Endothelial cell of umbilical vein (primary cell): ENCODE data around the gene CGNL1. TPM values are rescaled to one million over a fixed set of nuclear protein-coding genes. Genes with fewer than 3 reads are reported as not detected.

ENCODE experiments used
- BruUV-seq: library from RNA; stranded (reverse); fragments of 400-500 nt; replicated peaks from 2 replicates; lab custom pipeline; 2021; lab: Mats Ljungman, UMichigan
- CTCF ChIA-PET: fragments of 300-600, 350-600 bp; sonication (Branson Sonifier 250); formaldehyde crosslinking; loops from one replicate; lab custom pipeline; 2021; ENCODE audit warnings: antibody characterized with exemption, inconsistent platforms; lab: Charles Lee
- POLR2A ChIA-PET: fragments of 300-600, 350-600 bp; sonication (Branson Sonifier 250); formaldehyde crosslinking; loops from one replicate; lab custom pipeline; 2021; ENCODE audit warnings: antibody characterized with exemption, inconsistent platforms; lab: Charles Lee
- DNase-seq: peaks from one replicate; pipeline ENCODE4 v3.0.0-alpha.2; 2011; ENCODE audit warnings: low read depth, low spot score
- FAIRE-seq: peaks from 2 replicates; lab custom pipeline; 2011; peaks lifted over from hg19 to GRCh38; lab: Jason Lieb, UNC
- H2AFZ ChIP-seq: 2 replicates; pipeline ENCODE4 v1.6.0; 2012; ENCODE audit warnings: low read depth, low read length, control low read depth, inconsistent platforms
- H3K27ac ChIP-seq: 2 replicates; pipeline ENCODE4 v1.5.1; 2011; ENCODE audit warnings: low read depth, mild to moderate bottlenecking, control low read depth, low read length, moderate library complexity; ENCODE audit not compliant: insufficient read depth
- H3K27me3 ChIP-seq, 2 experiments: 2 replicates each; pipeline versions ENCODE4 v1.6.0 to v1.6.1; 2011; ENCODE audit warnings: low read length in 2 of 2, mixed read lengths in 1 of 2; ENCODE audit not compliant: control insufficient read depth in 2 of 2, insufficient read depth in 2 of 2
- H3K36me3 ChIP-seq, 2 experiments: 2 replicates in 1 of 2; 3 replicates in 1 of 2; pipeline ENCODE4 v1.5.1; 2011; ENCODE audit warnings: low read length in 2 of 2, mild to moderate bottlenecking in 1 of 2, moderate library complexity in 1 of 2; ENCODE audit not compliant: control insufficient read depth in 2 of 2, insufficient read depth in 2 of 2; ENCODE audit errors: extremely low read depth in 1 of 2
- H3K4me1 ChIP-seq: 3 replicates; pipeline ENCODE4 v1.5.1; 2011; ENCODE audit warnings: mild to moderate bottlenecking, low read length; ENCODE audit not compliant: control insufficient read depth, insufficient read depth; ENCODE audit errors: extremely low read depth
- H3K4me2 ChIP-seq: 2 replicates; pipeline ENCODE4 v1.6.1; 2011; ENCODE audit warnings: low read length, control low read depth, mixed read lengths; ENCODE audit not compliant: insufficient read depth
- H3K4me3 ChIP-seq, 3 experiments: fragments of 200-600 bp in 1 of 3; sonication (generic), shearing (Covaris generic) in 1 of 3; replicated peaks in 1 of 3; 2 replicates each; pipeline ENCODE4 v1.5.1; 2011 to 2016; ENCODE audit warnings: control low read depth in 3 of 3, low read length in 3 of 3, mild to moderate bottlenecking in 2 of 3, inconsistent platforms in 1 of 3, low read depth in 1 of 3, moderate library complexity in 1 of 3; ENCODE audit not compliant: insufficient read depth in 1 of 3
- H3K79me2 ChIP-seq: 2 replicates; pipeline ENCODE4 v1.6.0; 2012; ENCODE audit warnings: low read length, inconsistent platforms; ENCODE audit not compliant: control insufficient read depth, insufficient read depth
- H3K9ac ChIP-seq: replicated peaks from 2 replicates; pipeline ENCODE3; 2011; ENCODE audit warnings: low read length, control low read depth; ENCODE audit not compliant: insufficient read depth; ENCODE audit errors: extremely low read depth
- H3K9me1 ChIP-seq: replicated peaks from 3 replicates; pipeline ENCODE4 v1.6.0; 2011; ENCODE audit warnings: mild to moderate bottlenecking, low read length; ENCODE audit not compliant: control insufficient read depth, insufficient read depth; ENCODE audit errors: extremely low read depth
- H3K9me3 ChIP-seq: replicated peaks from 2 replicates; pipeline ENCODE4 v1.5.1; 2012; ENCODE audit warnings: low read length, inconsistent platforms; ENCODE audit not compliant: control insufficient read depth, insufficient read depth
- H4K20me1 ChIP-seq: replicated peaks from 2 replicates; pipeline ENCODE3; 2011; ENCODE audit warnings: mild to moderate bottlenecking, low read length; ENCODE audit not compliant: control insufficient read depth, insufficient read depth; ENCODE audit errors: extremely low read depth
- EZH2 ChIP-seq: IDR thresholded peaks from 2 replicates; pipeline ENCODE4 v1.6.1; 2012; ENCODE audit warnings: borderline replicate concordance, low read depth, mild to moderate bottlenecking, moderate library complexity, low read length, inconsistent platforms; ENCODE audit not compliant: severe bottlenecking
- FOS ChIP-seq: IDR thresholded peaks from 2 replicates; pipeline ENCODE4 v1.6.1; 2011; ENCODE audit warnings: mild to moderate bottlenecking, low read length, moderate library complexity, borderline replicate concordance; ENCODE audit not compliant: insufficient read depth
- GATA2 ChIP-seq: IDR thresholded peaks from 2 replicates; pipeline ENCODE4 v1.7.0; 2011; ENCODE audit warnings: low read depth, mild to moderate bottlenecking, moderate library complexity, mixed read lengths, low read length; ENCODE audit not compliant: insufficient read length, insufficient read depth
- JUN ChIP-seq: IDR thresholded peaks from 2 replicates; pipeline ENCODE4 v1.6.1; 2011; ENCODE audit warnings: borderline replicate concordance, low read depth; ENCODE audit not compliant: insufficient read length, insufficient read depth
- MYC ChIP-seq: IDR thresholded peaks from one replicate; pipeline ENCODE4 v1.6.1; 2011; ENCODE audit warnings: mild to moderate bottlenecking, low read depth, low read length
- POLR2A ChIP-seq: IDR thresholded peaks from 2 replicates; pipeline ENCODE4 v1.6.1; 2012; ENCODE audit warnings: low read depth, mild to moderate bottlenecking, control low read depth, low read length
- POLR2AphosphoS5 ChIP-seq: IDR thresholded peaks from 2 replicates; pipeline ENCODE4 v1.6.1; 2012; ENCODE audit warnings: low read depth, mild to moderate bottlenecking, control low read depth, low read length, moderate library complexity; ENCODE audit not compliant: insufficient read depth
- dilution Hi-C: fragments of 300-500 bp; cut with MboI; formaldehyde crosslinking; loops from one replicate; pipeline ENCODE4 v1.15.0; 2019; ENCODE audit warnings: low sequenced_read_pairs; ENCODE audit not compliant: extremely low pct_ligation_motif_present
- intact Hi-C: fragments of 100-400 bp; cut with micrococcal nuclease; formaldehyde crosslinking; loops from one replicate; pipeline ENCODE4 v1.10.0; 2022
- polyA plus RNA-seq, 4 experiments: library from polyadenylated mRNA; depleted of rRNA in 3 of 4; stranded (reverse) in 3 of 4; unstranded in 1 of 4; fragments of >200 nt; gene quantifications; 2 replicates each; pipeline versions ENCODE4 v1.2.1 to v1.2.3, GENCODE V29; 2011 to 2012; ENCODE audit warnings: missing spikeins in 1 of 4
- total RNA-seq: library from RNA; stranded (reverse); gene quantifications from 2 replicates; pipeline ENCODE4 v1.2.3, GENCODE V29; 2021
- TF ChIP-seq, protein P1 (sequence below), 2 donors: IDR thresholded peaks; 1 replicate in 1 of 2; 2 replicates in 1 of 2; pipeline ENCODE4 v1.5.1; 2011; ENCODE audit warnings: low read length in 2 of 2, mild to moderate bottlenecking in 2 of 2, moderate library complexity in 2 of 2, control low read depth in 1 of 2, inconsistent platforms in 1 of 2, low read depth in 1 of 2; ENCODE audit not compliant: insufficient read depth in 1 of 2; ENCODE audit errors: extremely low read depth in 1 of 2
- TF ChIP-seq, protein P2 (sequence below): IDR thresholded peaks from 2 replicates; pipeline ENCODE4 v1.6.1; 2011; ENCODE audit not compliant: insufficient read depth, insufficient read length

Gene CGNL1
- total and polyA plus RNA-seq, 2 donors (not counting 3 experiments of a cell fraction or from before 2014, with no cell fraction given) = 6.9 to 27.1 TPM

DNA sequence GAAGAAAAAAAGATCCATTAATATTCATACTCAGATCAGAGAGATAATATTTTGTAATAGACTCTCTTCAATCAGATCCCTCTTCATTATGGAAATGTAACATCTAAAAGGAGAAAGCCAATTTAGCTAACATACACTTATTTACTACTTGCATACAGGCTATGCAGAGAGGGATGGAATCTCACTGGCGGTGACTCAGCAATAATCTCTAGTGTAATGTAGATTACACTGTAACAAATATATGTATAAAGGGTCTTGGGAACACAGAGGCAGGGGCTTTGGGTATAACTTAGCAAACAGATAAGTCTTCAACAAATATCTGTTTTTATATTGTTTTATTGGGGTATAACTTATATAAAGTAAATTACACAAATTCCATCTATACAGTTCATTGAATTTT, 69.6 kb downstream of the CGNL1 start:
- intact Hi-C loops (loop anchor here (5.0 kb wide), 1 partner anchor 41 kb away; no protein-coding TSS in a partner anchor), dilution Hi-C loops (no loop called here)
- H4K20me1 ChIP-seq = no peaks in the 10 kb centered on the region
- H2AFZ ChIP-seq = peak overlapping the region; percentile 20
- no peak for DNase-seq
- no peaks in the 10 kb centered on the region for H3K9me3 ChIP-seq
- no peaks in the 10 kb centered on the region for H3K79me2 ChIP-seq
- peaks cover 16% of the 10 kb centered on the region for H3K4me1 ChIP-seq
- no peaks in the 10 kb centered on the region for H3K9me1 ChIP-seq
- no peak overlapping the region for H3K4me2 ChIP-seq
- H3K4me3 ChIP-seq = no peak overlapping the region
- CTCF ChIA-PET = interaction anchor here (0.7 to 1.6 kb wide), 7 partner anchors 8 to 96 kb away, joined by 3 to 5 read pairs (median 4); no protein-coding TSS in a partner anchor
- no peak overlapping the region for H3K27ac ChIP-seq
- BruUV-seq = no TSS peak
- no peaks in the 10 kb centered on the region for H3K27me3 ChIP-seq
- FAIRE-seq = no peak
- no peak overlapping the region for H3K9ac ChIP-seq
- peaks cover 0 to 7% of the 10 kb centered on the region in 2 experiments for H3K36me3 ChIP-seq
- POLR2A ChIA-PET = no interaction called here
- TF ChIP-seq EZH2 (no peak), POLR2A (no peak), FOS (no peak), POLR2AphosphoS5 (no peak), GATA2 (no peak), MYC (no peak), JUN (no peak)
- TF ChIP-seq, protein P1, sequence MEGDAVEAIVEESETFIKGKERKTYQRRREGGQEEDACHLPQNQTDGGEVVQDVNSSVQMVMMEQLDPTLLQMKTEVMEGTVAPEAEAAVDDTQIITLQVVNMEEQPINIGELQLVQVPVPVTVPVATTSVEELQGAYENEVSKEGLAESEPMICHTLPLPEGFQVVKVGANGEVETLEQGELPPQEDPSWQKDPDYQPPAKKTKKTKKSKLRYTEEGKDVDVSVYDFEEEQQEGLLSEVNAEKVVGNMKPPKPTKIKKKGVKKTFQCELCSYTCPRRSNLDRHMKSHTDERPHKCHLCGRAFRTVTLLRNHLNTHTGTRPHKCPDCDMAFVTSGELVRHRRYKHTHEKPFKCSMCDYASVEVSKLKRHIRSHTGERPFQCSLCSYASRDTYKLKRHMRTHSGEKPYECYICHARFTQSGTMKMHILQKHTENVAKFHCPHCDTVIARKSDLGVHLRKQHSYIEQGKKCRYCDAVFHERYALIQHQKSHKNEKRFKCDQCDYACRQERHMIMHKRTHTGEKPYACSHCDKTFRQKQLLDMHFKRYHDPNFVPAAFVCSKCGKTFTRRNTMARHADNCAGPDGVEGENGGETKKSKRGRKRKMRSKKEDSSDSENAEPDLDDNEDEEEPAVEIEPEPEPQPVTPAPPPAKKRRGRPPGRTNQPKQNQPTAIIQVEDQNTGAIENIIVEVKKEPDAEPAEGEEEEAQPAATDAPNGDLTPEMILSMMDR (IDR thresholded peaks at IDR 0.05; ENCODE audit: extremely low read depth in 1 of 2, insufficient read depth in 1 of 2, low read depth in 1 of 2, low read length in 2 of 2) = no peak
- TF ChIP-seq, protein P2, sequence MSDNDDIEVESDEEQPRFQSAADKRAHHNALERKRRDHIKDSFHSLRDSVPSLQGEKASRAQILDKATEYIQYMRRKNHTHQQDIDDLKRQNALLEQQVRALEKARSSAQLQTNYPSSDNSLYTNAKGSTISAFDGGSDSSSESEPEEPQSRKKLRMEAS = no peak
